H9 (cell line): Measurements from ENCODE around the gene ARHGEF7. TPM values are rescaled to one million over a fixed set of nuclear protein-coding genes. Genes with fewer than 3 reads are reported as not detected.

Experiments
- DNase-seq: peaks from one replicate; pipeline ENCODE4 v3.0.0-alpha.2; 2017
- H2AFZ ChIP-seq: one replicate; pipeline ENCODE4 v1.6.1; 2013; ENCODE audit warnings: mild to moderate bottlenecking, low read length, control low read depth, moderate library complexity
- H2AK5ac ChIP-seq: 2 replicates; pipeline ENCODE4 v1.6.1; 2013; ENCODE audit warnings: low read length, control low read depth, mixed read lengths; ENCODE audit not compliant: insufficient read length
- H2BK120ac ChIP-seq: one replicate; pipeline ENCODE4 v1.6.1; 2013; ENCODE audit warnings: low read depth, mild to moderate bottlenecking, low read length, control low read depth, inconsistent platforms; ENCODE audit not compliant: poor library complexity, severe bottlenecking
- H2BK12ac ChIP-seq: 2 replicates; pipeline ENCODE4 v1.6.1; 2013; ENCODE audit warnings: low read length, control low read depth, mixed read lengths, low read depth; ENCODE audit not compliant: insufficient read length
- H2BK15ac ChIP-seq: 2 replicates; pipeline ENCODE4 v1.6.1; 2013; ENCODE audit warnings: low read depth, low read length, control low read depth
- H2BK20ac ChIP-seq: one replicate; pipeline ENCODE4 v1.6.1; 2013; ENCODE audit warnings: low read depth, mild to moderate bottlenecking, low read length, control low read depth, inconsistent platforms; ENCODE audit not compliant: poor library complexity, severe bottlenecking
- H2BK5ac ChIP-seq: 2 replicates; pipeline ENCODE4 v1.6.1; 2013; ENCODE audit warnings: low read length, control low read depth, mixed read lengths; ENCODE audit not compliant: insufficient read length
- H3K14ac ChIP-seq: 2 replicates; pipeline ENCODE4 v1.6.1; 2013; ENCODE audit warnings: low read length, control low read depth; ENCODE audit not compliant: insufficient read depth
- H3K18ac ChIP-seq: 2 replicates; pipeline ENCODE4 v1.6.1; 2013; ENCODE audit warnings: low read depth, mild to moderate bottlenecking, mixed read lengths, low read length, control low read depth; ENCODE audit not compliant: insufficient read length
- H3K23ac ChIP-seq: 2 replicates; pipeline ENCODE4 v1.6.1; 2013; ENCODE audit warnings: low read length, control low read depth, mixed read lengths, low read depth; ENCODE audit not compliant: insufficient read length
- H3K23me2 ChIP-seq: 2 replicates; pipeline ENCODE4 v1.6.1; 2013; ENCODE audit warnings: low read depth, mild to moderate bottlenecking, mixed read lengths, low read length, control low read depth; ENCODE audit not compliant: insufficient read length, poor library complexity, severe bottlenecking
- H3K27ac ChIP-seq: 2 replicates; pipeline ENCODE4 v1.5.1; 2013; ENCODE audit warnings: low read length, control low read depth, mixed read lengths, low read depth; ENCODE audit not compliant: insufficient read length
- H3K27me3 ChIP-seq: 2 replicates; pipeline ENCODE4 v1.6.1; 2013; ENCODE audit warnings: low read length, control low read depth, inconsistent platforms; ENCODE audit not compliant: insufficient read depth
- H3K4ac ChIP-seq: 2 replicates; pipeline ENCODE4 v1.6.1; 2013; ENCODE audit warnings: low read depth, mild to moderate bottlenecking, control low read depth, inconsistent platforms, low read length, moderate library complexity
- H3K4me1 ChIP-seq: 2 replicates; pipeline ENCODE4 v1.6.1; 2013; ENCODE audit warnings: low read length, control low read depth, inconsistent platforms; ENCODE audit not compliant: insufficient read depth
- H3K4me2 ChIP-seq: 2 replicates; pipeline ENCODE4 v1.6.1; 2013; ENCODE audit warnings: low read length, control low read depth, mixed read lengths; ENCODE audit not compliant: insufficient read length, insufficient read depth
- H3K56ac ChIP-seq: 2 replicates; pipeline ENCODE4 v1.6.1; 2013; ENCODE audit warnings: low read depth, mild to moderate bottlenecking, mixed read lengths, low read length, control low read depth; ENCODE audit not compliant: insufficient read length
- H3K79me1 ChIP-seq: 2 replicates; pipeline ENCODE4 v1.6.1; 2013; ENCODE audit warnings: low read depth, mild to moderate bottlenecking, moderate library complexity, low read length, control low read depth, inconsistent platforms; ENCODE audit not compliant: insufficient read depth, poor library complexity, severe bottlenecking
- H3K79me2 ChIP-seq: 2 replicates; pipeline ENCODE4 v1.6.1; 2013; ENCODE audit warnings: low read length, control low read depth, inconsistent platforms; ENCODE audit not compliant: insufficient read depth
- H3K9ac ChIP-seq: 2 replicates; pipeline ENCODE4 v1.6.1; 2013; ENCODE audit warnings: low read length, control low read depth, mixed read lengths; ENCODE audit not compliant: insufficient read length; ENCODE audit errors: extremely low read depth
- H3K9me3 ChIP-seq: one replicate; pipeline ENCODE4 v1.6.1; 2013; ENCODE audit warnings: low read depth, low read length, inconsistent platforms; ENCODE audit not compliant: control insufficient read depth
- H3T11ph ChIP-seq: one replicate; pipeline ENCODE4 v1.6.1; 2013; ENCODE audit warnings: mild to moderate bottlenecking, low read length, control low read depth, inconsistent platforms
- H4K20me1 ChIP-seq: one replicate; pipeline ENCODE4 v1.6.1; 2013; ENCODE audit not compliant: control insufficient read depth, insufficient read length, insufficient read depth
- H4K5ac ChIP-seq: 2 replicates; pipeline ENCODE4 v1.6.1; 2013; ENCODE audit warnings: low read depth, mild to moderate bottlenecking, mixed read lengths, low read length, control low read depth; ENCODE audit not compliant: insufficient read length
- H4K8ac ChIP-seq: replicated peaks from 2 replicates; pipeline ENCODE4 v1.6.1; 2013; ENCODE audit warnings: low read length, control low read depth, mixed read lengths, low read depth; ENCODE audit not compliant: insufficient read length
- H4K91ac ChIP-seq: 2 replicates; pipeline ENCODE4 v1.6.1; 2013; ENCODE audit warnings: low read depth, mild to moderate bottlenecking, moderate library complexity, mixed read lengths, low read length, control low read depth; ENCODE audit not compliant: insufficient read length
- H3K27ac Mint-ChIP-seq, 3 experiments: 2 replicates in 2 of 3; 3 replicates in 1 of 3; pipeline ENCODE4 v1.8.0; 2020 to 2021; ENCODE audit warnings: mixed read lengths in 3 of 3, mild to moderate bottlenecking in 1 of 3, moderate library complexity in 1 of 3
- H3K27me3 Mint-ChIP-seq: 2 replicates; pipeline ENCODE4 v1.8.0; 2021; ENCODE audit warnings: low read depth, mild to moderate bottlenecking, moderate library complexity, mixed read lengths
- H3K36me3 Mint-ChIP-seq, 3 experiments: 2 replicates in 2 of 3; 3 replicates in 1 of 3; pipeline ENCODE4 v1.8.0; 2020 to 2021; ENCODE audit warnings: low read depth in 3 of 3, mixed read lengths in 3 of 3; ENCODE audit not compliant: insufficient read depth in 1 of 3
- H3K4me1 Mint-ChIP-seq, 2 experiments: 2 replicates each; pipeline ENCODE4 v1.8.0; 2020; ENCODE audit warnings: mixed read lengths in 2 of 2
- H3K4me3 Mint-ChIP-seq, 2 experiments: 2 replicates in 1 of 2; 3 replicates in 1 of 2; pipeline ENCODE4 v1.8.0; 2020 to 2021; ENCODE audit warnings: mild to moderate bottlenecking in 2 of 2, mixed read lengths in 2 of 2, moderate library complexity in 1 of 2
- H3K9me3 Mint-ChIP-seq, 2 experiments: 2 replicates in 1 of 2; 3 replicates in 1 of 2; pipeline ENCODE4 v1.8.0; 2020; ENCODE audit warnings: mild to moderate bottlenecking in 2 of 2, mixed read lengths in 2 of 2, moderate library complexity in 1 of 2
- WGBS: extraction: QIAGEN DNeasy Blood & Tissue Kit; methylation state at CpG from one replicate; pipeline ENCODE4 v1.1.7; 2013; ENCODE audit warnings: missing lambda C conversion rate, low lambda C conversion rate, mixed read lengths; ENCODE audit not compliant: insufficient read length; ENCODE audit errors: extremely low coverage; 5-methylcytosine and 5-hydroxymethylcytosine counted together
- total RNA-seq: library from RNA; stranded (reverse); gene quantifications from 2 replicates; pipeline ENCODE4 v1.2.1, GENCODE V29; 2021
- TF ChIP-seq, protein P1 (sequence below): fragments of 200-600 bp; sonication (generic); conservative IDR thresholded peaks from 3 replicates; pipeline ENCODE4 v1.8.0; 2021; ENCODE audit warnings: antibody characterized with exemption, mild to moderate bottlenecking

Gene ARHGEF7
- total RNA-seq, 1 experiment from 2014 or later: 51.9 TPM

DNA sequence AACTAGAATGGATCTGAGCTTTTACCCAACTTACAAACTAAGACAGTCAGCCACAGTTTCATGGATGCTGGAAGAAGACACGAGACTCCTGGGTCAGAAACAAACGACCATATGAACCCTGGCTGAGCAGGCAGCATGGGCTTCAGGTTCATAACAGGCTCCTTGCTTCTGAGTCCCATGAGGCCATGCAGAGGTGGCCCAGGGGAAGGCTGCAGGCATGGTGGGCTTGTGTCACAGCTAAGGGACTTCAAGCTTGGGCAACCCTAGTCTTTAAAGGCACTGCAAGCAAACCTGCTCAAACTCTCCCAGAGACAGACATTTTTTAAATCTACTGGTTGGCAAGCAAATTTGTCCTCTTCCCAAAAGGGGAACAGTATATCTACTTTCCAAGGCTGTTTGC is 5.1 kb upstream of the ARHGEF7 start:
- no peak overlapping the region for H3K14ac ChIP-seq
- H3K79me1 ChIP-seq: no peaks in the 10 kb centered on the region
- H3T11ph ChIP-seq: no peak overlapping the region
- H4K5ac ChIP-seq: no peak overlapping the region
- H3K9ac ChIP-seq: no peak overlapping the region
- no peak overlapping the region for H3K4me3 Mint-ChIP-seq
- H3K9me3 ChIP-seq: no peaks in the 10 kb centered on the region
- no peak overlapping the region for H3K56ac ChIP-seq
- no peak overlapping the region for H4K8ac ChIP-seq
- H3K4me1 ChIP-seq: no peaks in the 10 kb centered on the region
- no peak overlapping the region for H2AK5ac ChIP-seq
- no peak overlapping the region for H3K4ac ChIP-seq
- H2AFZ ChIP-seq: no peak overlapping the region
- no peak overlapping the region for H2BK120ac ChIP-seq
- peaks cover 0 to 7% of the 10 kb centered on the region in 2 experiments; a peak in 2 of 5 replicates for H3K9me3 Mint-ChIP-seq
- no peak overlapping the region for H3K27ac Mint-ChIP-seq
- no peak overlapping the region for H4K91ac ChIP-seq
- no peak overlapping the region for H3K27ac ChIP-seq
- H3K23me2 ChIP-seq: peaks cover 4% of the 10 kb centered on the region
- no peaks in the 10 kb centered on the region for H3K79me2 ChIP-seq
- H4K20me1 ChIP-seq: no peaks in the 10 kb centered on the region
- no peak for DNase-seq
- no peak overlapping the region for H3K4me2 ChIP-seq
- no peak overlapping the region for H2BK5ac ChIP-seq
- no peak overlapping the region for H2BK15ac ChIP-seq
- H3K27me3 ChIP-seq: peaks cover 23% of the 10 kb centered on the region; the same call in 1 of the 2 replicates
- H2BK20ac ChIP-seq: no peak overlapping the region
- no CpG with 5 or more reads among the region's 2 CpGs for WGBS
- no peak overlapping the region for H2BK12ac ChIP-seq
- H3K23ac ChIP-seq: no peak overlapping the region
- peaks cover 5 to 6% of the 10 kb centered on the region in 2 experiments for H3K4me1 Mint-ChIP-seq
- H3K18ac ChIP-seq: no peak overlapping the region
- peaks cover 77% of the 10 kb centered on the region for H3K27me3 Mint-ChIP-seq
- TF ChIP-seq, protein P1, sequence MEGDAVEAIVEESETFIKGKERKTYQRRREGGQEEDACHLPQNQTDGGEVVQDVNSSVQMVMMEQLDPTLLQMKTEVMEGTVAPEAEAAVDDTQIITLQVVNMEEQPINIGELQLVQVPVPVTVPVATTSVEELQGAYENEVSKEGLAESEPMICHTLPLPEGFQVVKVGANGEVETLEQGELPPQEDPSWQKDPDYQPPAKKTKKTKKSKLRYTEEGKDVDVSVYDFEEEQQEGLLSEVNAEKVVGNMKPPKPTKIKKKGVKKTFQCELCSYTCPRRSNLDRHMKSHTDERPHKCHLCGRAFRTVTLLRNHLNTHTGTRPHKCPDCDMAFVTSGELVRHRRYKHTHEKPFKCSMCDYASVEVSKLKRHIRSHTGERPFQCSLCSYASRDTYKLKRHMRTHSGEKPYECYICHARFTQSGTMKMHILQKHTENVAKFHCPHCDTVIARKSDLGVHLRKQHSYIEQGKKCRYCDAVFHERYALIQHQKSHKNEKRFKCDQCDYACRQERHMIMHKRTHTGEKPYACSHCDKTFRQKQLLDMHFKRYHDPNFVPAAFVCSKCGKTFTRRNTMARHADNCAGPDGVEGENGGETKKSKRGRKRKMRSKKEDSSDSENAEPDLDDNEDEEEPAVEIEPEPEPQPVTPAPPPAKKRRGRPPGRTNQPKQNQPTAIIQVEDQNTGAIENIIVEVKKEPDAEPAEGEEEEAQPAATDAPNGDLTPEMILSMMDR: no peak
- no peaks in the 10 kb centered on the region; a peak in 1 of 7 replicates for H3K36me3 Mint-ChIP-seq
